Measurements from ENCODE around the gene TIMM13.

Gene TIMM13

GRCh38 chr19:2454199-2454961 is 27.0 kb upstream of the TIMM13 start:
- TF ChIP-seq POLR2A (IDR thresholded peaks at IDR 0.05; ENCODE audit: extremely low read depth, insufficient read length) (no peak), MAX (IDR thresholded peaks at IDR 0.05; ENCODE audit: low read depth, low read length) (no peak), CTCF (IDR thresholded peaks at IDR 0.05; ENCODE audit: low read depth, low read length) (no peak), MYC (IDR thresholded peaks at IDR 0.05; ENCODE audit: low read depth, low read length) (no peak)
- DNase-seq (ENCODE audit: low read depth), result no peak
- H3K4me3 ChIP-seq (ENCODE audit: low read depth, low read length), result no peak overlapping the region

DNA sequence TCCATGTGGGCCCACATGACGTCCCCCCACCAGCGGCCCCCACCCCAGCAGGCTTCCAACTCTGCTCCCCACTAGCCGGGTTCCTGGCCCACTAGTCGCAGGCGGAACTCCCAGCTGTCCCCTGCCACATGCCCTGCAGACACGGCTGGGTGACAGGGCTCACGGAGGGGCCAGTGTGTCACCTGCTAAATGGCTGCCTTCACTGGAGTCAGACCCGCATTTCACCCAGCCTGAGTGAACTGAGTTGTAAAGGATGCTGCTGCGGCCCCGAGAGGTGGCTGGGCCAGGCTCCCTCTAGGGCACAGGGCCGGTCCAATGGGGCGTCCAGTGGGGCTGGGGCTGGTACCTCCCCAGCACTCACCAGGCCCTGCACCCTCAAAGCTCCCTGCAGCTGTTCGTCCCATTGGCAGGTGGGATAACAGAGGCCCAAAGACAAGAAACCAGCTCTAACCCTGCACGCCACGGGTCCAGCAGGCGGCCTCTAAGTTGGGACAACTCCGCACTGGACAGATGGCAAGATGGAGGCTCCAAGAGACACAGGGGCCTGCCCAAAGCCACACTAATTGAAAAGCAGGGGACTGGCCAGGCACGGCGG is 26.1 kb upstream of the TIMM13 start:
- DNase-seq (ENCODE audit: low read depth), result no peak
- TF ChIP-seq POLR2A (IDR thresholded peaks at IDR 0.05; ENCODE audit: extremely low read depth, insufficient read length) (no peak), MAX (IDR thresholded peaks at IDR 0.05; ENCODE audit: low read depth, low read length) (no peak), CTCF (IDR thresholded peaks at IDR 0.05; ENCODE audit: low read depth, low read length) (no peak), MYC (IDR thresholded peaks at IDR 0.05; ENCODE audit: low read depth, low read length) (no peak)
- H3K4me3 ChIP-seq (ENCODE audit: low read depth, low read length), result no peak overlapping the region

DNA sequence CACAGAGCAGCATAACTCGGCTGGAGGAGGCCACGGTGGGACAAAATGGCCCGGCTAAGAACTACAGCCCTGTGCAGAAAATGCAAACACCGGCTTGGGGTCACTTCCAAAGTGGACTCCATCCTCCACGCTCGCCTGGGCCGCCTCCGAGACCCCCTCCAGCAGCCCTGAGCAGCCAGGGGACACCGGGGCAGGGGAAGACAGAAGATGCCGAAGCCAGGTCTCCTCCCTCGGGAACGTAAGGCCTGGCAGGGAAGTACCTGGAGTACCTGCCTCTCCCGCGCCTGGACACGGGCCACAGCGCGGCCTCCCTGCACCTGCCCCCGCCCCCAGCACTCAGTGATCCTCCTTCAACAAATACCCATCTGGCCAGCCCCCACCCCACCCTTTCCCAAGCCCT is 24.4 kb upstream of the TIMM13 start:
- no peak for TF ChIP-seq MYC (IDR thresholded peaks at IDR 0.05; ENCODE audit: low read depth, low read length)
- TF ChIP-seq MAX (IDR thresholded peaks at IDR 0.05; ENCODE audit: low read depth, low read length), result no peak
- no peak for TF ChIP-seq CTCF (IDR thresholded peaks at IDR 0.05; ENCODE audit: low read depth, low read length)
- no peak for TF ChIP-seq POLR2A (IDR thresholded peaks at IDR 0.05; ENCODE audit: extremely low read depth, insufficient read length)
- H3K4me3 ChIP-seq (ENCODE audit: low read depth, low read length), result no peak overlapping the region
- no peak for DNase-seq (ENCODE audit: low read depth)

DNA sequence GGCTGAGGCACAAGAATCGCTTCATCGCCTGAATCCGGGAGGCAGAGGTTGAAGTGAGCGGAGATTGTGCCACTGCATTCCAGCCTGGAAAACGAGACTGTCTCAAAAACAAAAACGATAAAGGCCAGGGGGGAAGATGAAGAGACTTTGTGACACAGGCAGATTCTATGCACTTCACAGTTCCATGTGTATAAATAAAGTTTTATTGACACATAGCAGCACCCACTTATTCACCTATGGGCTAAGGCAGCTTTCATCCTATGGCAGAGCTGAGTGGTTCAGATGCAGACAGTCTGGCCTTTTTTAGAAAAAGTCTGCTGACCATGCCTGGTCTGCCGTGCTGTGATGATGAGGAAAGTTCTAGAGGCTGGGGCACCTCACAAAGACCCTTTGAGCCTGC is 23.8 kb upstream of the TIMM13 start:
- H3K4me3 ChIP-seq (ENCODE audit: low read depth, low read length), result no peak overlapping the region
- no peak for TF ChIP-seq MAX (IDR thresholded peaks at IDR 0.05; ENCODE audit: low read depth, low read length)
- TF ChIP-seq POLR2A (IDR thresholded peaks at IDR 0.05; ENCODE audit: extremely low read depth, insufficient read length), result no peak
- no peak for TF ChIP-seq CTCF (IDR thresholded peaks at IDR 0.05; ENCODE audit: low read depth, low read length)
- TF ChIP-seq MYC (IDR thresholded peaks at IDR 0.05; ENCODE audit: low read depth, low read length), result no peak
- no peak for DNase-seq (ENCODE audit: low read depth)

GRCh38 chr19:2449019-2449418 is 21.6 kb upstream of the TIMM13 start:
- H3K4me3 ChIP-seq (ENCODE audit: low read depth, low read length), result no peak overlapping the region
- TF ChIP-seq POLR2A (IDR thresholded peaks at IDR 0.05; ENCODE audit: extremely low read depth, insufficient read length), result no peak
- no peak for TF ChIP-seq CTCF (IDR thresholded peaks at IDR 0.05; ENCODE audit: low read depth, low read length)
- TF ChIP-seq MAX (IDR thresholded peaks at IDR 0.05; ENCODE audit: low read depth, low read length), result no peak
- TF ChIP-seq MYC (IDR thresholded peaks at IDR 0.05; ENCODE audit: low read depth, low read length), result no peak
- DNase-seq (ENCODE audit: low read depth), result no peak
